HCT116 (cell line): ENCODE data around the gene SHC4.

ENCODE experiments used
- CTCF ChIP-seq, 3 experiments: fragments of 200-600 bp in 1 of 3; sonication (generic) in 1 of 3; IDR thresholded peaks in 2 of 3; conservative IDR thresholded peaks in 1 of 3; 2 replicates each; pipeline ENCODE4 v1.5.1; 2012 to 2017; ENCODE audit warnings: low read depth in 2 of 3, low read length in 2 of 3, antibody characterized with exemption in 1 of 3, borderline replicate concordance in 1 of 3, control low read depth in 1 of 3, mild to moderate bottlenecking in 1 of 3, mixed read lengths in 1 of 3, mixed run types in 1 of 3, moderate library complexity in 1 of 3; ENCODE audit not compliant: insufficient read depth in 1 of 3
- MAX ChIP-seq: IDR thresholded peaks from 2 replicates; pipeline ENCODE4 v1.6.1; 2012
- POLR2A ChIP-seq: IDR thresholded peaks from 2 replicates; pipeline ENCODE4 v1.7.0; 2011; ENCODE audit warnings: borderline replicate concordance; ENCODE audit not compliant: insufficient read depth, insufficient read length; ENCODE audit errors: extremely low read depth
- REST ChIP-seq: IDR thresholded peaks from 2 replicates; pipeline ENCODE4 v1.6.1; 2012; ENCODE audit warnings: low read depth
- SP1 ChIP-seq: IDR thresholded peaks from 2 replicates; pipeline ENCODE4 v1.6.1; 2012; ENCODE audit warnings: low read depth
- SRF ChIP-seq: IDR thresholded peaks from 2 replicates; pipeline ENCODE4 v1.6.1; 2012; ENCODE audit warnings: low read depth
- ZNF274 ChIP-seq: fragments of 200-500 bp; sonication (Bioruptor generic); IDR thresholded peaks from 2 replicates; pipeline ENCODE4 v1.6.1; 2014; ENCODE audit warnings: mild to moderate bottlenecking, low read depth, low read length, inconsistent platforms

GRCh38 chr15:48777645-48778330, 185.9 kb downstream of the SHC4 start:
- no peak for TF ChIP-seq MAX
- TF ChIP-seq CTCF (IDR thresholded peaks at IDR 0.05 in 2 of 3, conservative IDR thresholded peaks at IDR 0.05 in 1 of 3; ENCODE audit: borderline replicate concordance in 1 of 3, insufficient read depth in 1 of 3, low read depth in 2 of 3, low read length in 2 of 3): no peak
- no peak for TF ChIP-seq ZNF274
- TF ChIP-seq POLR2A: no peak
- no peak for TF ChIP-seq SP1
- TF ChIP-seq SRF: no peak
- no peak for TF ChIP-seq REST
